Neuronal stem cell (in vitro differentiated cells): ENCODE results near the gene CPNE7.
A peak's percentile ranks its signal among the peaks of the same experiment; 100 is the strongest.

Experiments
- DNase-seq: peaks from one replicate; pipeline ENCODE4 v3.0.0-alpha.2; 2013; ENCODE audit warnings: low spot score
- H2AFZ ChIP-seq: one replicate; pipeline ENCODE4 v1.6.1; 2013; ENCODE audit warnings: mild to moderate bottlenecking, low read length, inconsistent platforms
- H2AK5ac ChIP-seq: 2 replicates; pipeline ENCODE4 v1.6.1; 2013; ENCODE audit warnings: low read depth, mild to moderate bottlenecking, inconsistent platforms, low read length, moderate library complexity, mixed read lengths
- H2BK120ac ChIP-seq: 2 replicates; pipeline ENCODE4 v1.6.1; 2013; ENCODE audit warnings: low read depth, mild to moderate bottlenecking, inconsistent platforms, low read length, moderate library complexity, mixed read lengths
- H2BK12ac ChIP-seq: one replicate; pipeline ENCODE4 v1.6.1; 2013; ENCODE audit warnings: low read length, inconsistent platforms
- H2BK15ac ChIP-seq: 2 replicates; pipeline ENCODE4 v1.6.1; 2013; ENCODE audit warnings: mild to moderate bottlenecking, low read length, inconsistent platforms, mixed read lengths
- H2BK5ac ChIP-seq: one replicate; pipeline ENCODE4 v1.6.1; 2013; ENCODE audit warnings: inconsistent platforms, mild to moderate bottlenecking, low read length, moderate library complexity
- H3K14ac ChIP-seq: one replicate; pipeline ENCODE4 v1.6.1; 2013; ENCODE audit warnings: low read length, inconsistent platforms
- H3K18ac ChIP-seq: 2 replicates; pipeline ENCODE4 v1.6.1; 2013; ENCODE audit warnings: low read length, inconsistent platforms
- H3K23ac ChIP-seq: 2 replicates; pipeline ENCODE4 v1.6.1; 2013; ENCODE audit warnings: low read depth, mild to moderate bottlenecking, mixed read lengths, low read length, inconsistent platforms; ENCODE audit not compliant: poor library complexity
- H3K27ac ChIP-seq: replicated peaks from 3 replicates; pipeline ENCODE4 v1.5.1; 2013; ENCODE audit warnings: low read length, inconsistent platforms
- H3K27me3 ChIP-seq, 3 experiments: 2 replicates each; pipeline ENCODE4 v1.6.1; 2013; ENCODE audit warnings: low read length in 3 of 3, mild to moderate bottlenecking in 2 of 3, inconsistent platforms in 1 of 3, low read depth in 1 of 3, mixed read lengths in 1 of 3, moderate library complexity in 1 of 3; ENCODE audit not compliant: control insufficient read depth in 3 of 3, insufficient read depth in 3 of 3
- H3K36me3 ChIP-seq, 2 donors: replicated peaks in 1 of 2; 2 replicates each; pipeline ENCODE4 v1.6.1; 2013; ENCODE audit warnings: low read length in 2 of 2; ENCODE audit not compliant: control insufficient read depth in 2 of 2, insufficient read depth in 2 of 2
- H3K4ac ChIP-seq: 2 replicates; pipeline ENCODE4 v1.6.1; 2013; ENCODE audit warnings: inconsistent platforms, mild to moderate bottlenecking, low read length, moderate library complexity
- H3K4me1 ChIP-seq, 2 donors: 1 replicate in 1 of 2; 2 replicates in 1 of 2; pipeline ENCODE4 v1.6.1; 2013; ENCODE audit warnings: low read length in 2 of 2, low read depth in 1 of 2; ENCODE audit not compliant: control insufficient read depth in 2 of 2, insufficient read depth in 1 of 2
- H3K4me2 ChIP-seq: one replicate; pipeline ENCODE4 v1.6.1; 2013; ENCODE audit warnings: mild to moderate bottlenecking, low read length, inconsistent platforms; ENCODE audit not compliant: insufficient read depth, poor library complexity, severe bottlenecking
- H3K4me3 ChIP-seq, 2 donors: 2 replicates each; pipeline ENCODE4 v1.5.1; 2013; ENCODE audit warnings: low read length in 2 of 2, mild to moderate bottlenecking in 2 of 2, inconsistent platforms in 1 of 2, moderate library complexity in 1 of 2
- H3K79me1 ChIP-seq: one replicate; pipeline ENCODE4 v1.6.1; 2013; ENCODE audit warnings: low read depth, mild to moderate bottlenecking, inconsistent platforms, low read length, moderate library complexity
- H3K9ac ChIP-seq: one replicate; pipeline ENCODE4 v1.6.1; 2013; ENCODE audit warnings: mild to moderate bottlenecking, low read depth, low read length, inconsistent platforms; ENCODE audit not compliant: poor library complexity
- H3K9me3 ChIP-seq, 2 donors: replicated peaks in 1 of 2; 2 replicates each; pipeline versions ENCODE3 to v1.6.1; 2013; ENCODE audit warnings: low read length in 2 of 2, mild to moderate bottlenecking in 2 of 2, inconsistent platforms in 1 of 2, low read depth in 1 of 2, mixed read lengths in 1 of 2, moderate library complexity in 1 of 2; ENCODE audit not compliant: control insufficient read depth in 2 of 2, insufficient read depth in 1 of 2
- H4K8ac ChIP-seq: one replicate; pipeline ENCODE4 v1.6.1; 2013; ENCODE audit warnings: low read depth, mild to moderate bottlenecking, inconsistent platforms, low read length, moderate library complexity
- H4K91ac ChIP-seq: one replicate; pipeline ENCODE4 v1.6.1; 2013; ENCODE audit warnings: low read length, low read depth, mild to moderate bottlenecking, inconsistent platforms; ENCODE audit not compliant: poor library complexity
- WGBS, 2 donors: extraction: QIAGEN DNeasy Blood & Tissue Kit; methylation state at CpG; one replicate each; pipeline ENCODE4 v1.1.7; 2013; ENCODE audit warnings: missing lambda C conversion rate in 2 of 2, mixed read lengths in 1 of 2; ENCODE audit not compliant: insufficient read length in 2 of 2, insufficient replicate concordance in 1 of 2; ENCODE audit errors: extremely low coverage in 2 of 2; 5-methylcytosine and 5-hydroxymethylcytosine counted together

The CPNE7 gene

GRCh38 chr16:89546781-89547180 lies 28.8 kb upstream of the CPNE7 start:
- Histone ChIP-seq H3K4me2 (no peak overlapping the region), H3K9ac (no peak overlapping the region), H3K27me3 (no peaks in the 10 kb centered on the region), H2BK12ac (no peak overlapping the region), H3K79me1 (peaks cover 2% of the 10 kb centered on the region), H3K27ac (no peak overlapping the region), H2BK5ac (no peak overlapping the region), H2BK120ac (no peak overlapping the region), H4K8ac (no peak overlapping the region), H3K9me3 (peaks cover 0 to 5% of the 10 kb centered on the region in 2 donors), H3K23ac (no peak overlapping the region), H2AK5ac (no peak overlapping the region), H3K4me3 (no peak overlapping the region), H3K4ac (no peak overlapping the region), H4K91ac (no peak overlapping the region), H3K36me3 (peaks cover 44 to 91% of the 10 kb centered on the region in 2 donors), H3K18ac (no peak overlapping the region), H2AFZ (no peak overlapping the region), H3K4me1 (no peaks in the 10 kb centered on the region), H2BK15ac (no peak overlapping the region), H3K14ac (no peak overlapping the region)
- WGBS, 2 donors = no CpG with 5 or more reads among the region's 19 CpGs
- DNase-seq = no peak

DNA sequence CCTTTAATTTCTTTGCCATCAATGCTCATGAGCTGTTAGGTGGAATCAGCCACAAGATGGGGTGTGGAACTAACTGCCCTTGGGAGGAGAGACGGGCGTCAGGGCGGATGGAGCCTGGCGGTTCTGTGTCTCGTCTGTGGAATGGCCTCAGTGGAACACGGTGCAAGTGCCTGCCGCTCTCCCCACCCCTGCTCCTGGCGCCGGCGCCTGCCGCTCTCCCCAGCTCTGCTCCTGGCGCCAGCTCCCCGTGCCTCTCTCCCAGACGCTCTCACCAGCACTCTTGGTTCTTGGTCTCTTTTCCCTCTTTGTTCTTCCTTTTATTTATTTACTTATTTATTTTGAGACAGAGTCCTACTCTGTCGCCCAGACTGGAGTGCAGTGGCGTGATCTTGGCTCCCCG lies 28.3 kb upstream of the CPNE7 start:
- Histone ChIP-seq H3K4me3 (no peak overlapping the region), H3K4me2 (no peak overlapping the region), H3K27me3 (no peaks in the 10 kb centered on the region), H2AFZ (no peak overlapping the region), H2BK15ac (no peak overlapping the region), H3K18ac (no peak overlapping the region), H2BK12ac (no peak overlapping the region), H3K23ac (no peak overlapping the region), H2BK120ac (no peak overlapping the region), H2AK5ac (no peak overlapping the region), H3K4ac (no peak overlapping the region), H2BK5ac (no peak overlapping the region), H3K79me1 (peaks cover 1% of the 10 kb centered on the region), H4K8ac (no peak overlapping the region), H3K14ac (no peak overlapping the region), H3K27ac (no peak overlapping the region), H3K36me3 (peaks cover 43 to 91% of the 10 kb centered on the region in 2 donors), H3K4me1 (no peaks in the 10 kb centered on the region), H4K91ac (no peak overlapping the region), H3K9me3 (peaks cover 0 to 5% of the 10 kb centered on the region in 2 donors), H3K9ac (no peak overlapping the region)
- no peak for DNase-seq
- no CpG with 5 or more reads among the region's 17 CpGs for WGBS, 2 donors

DNA sequence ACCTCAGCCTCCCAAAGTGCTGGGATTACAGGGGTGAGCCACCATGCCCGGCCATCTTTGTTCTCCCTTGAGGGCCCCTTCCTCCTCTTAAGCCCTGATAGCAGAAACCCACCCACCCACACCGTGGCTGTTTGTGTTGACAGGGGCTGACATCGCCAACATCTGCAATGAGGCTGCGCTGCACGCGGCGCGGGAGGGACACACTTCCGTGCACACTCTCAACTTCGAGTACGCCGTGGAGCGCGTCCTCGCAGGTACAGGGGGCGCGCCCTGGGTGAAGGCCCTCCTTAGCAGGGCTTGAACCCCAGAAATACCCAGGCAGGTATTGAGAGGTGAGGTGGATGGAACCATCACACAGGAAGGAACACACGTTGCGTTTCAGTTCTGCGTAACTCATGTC lies 27.7 kb upstream of the CPNE7 start:
- H3K18ac ChIP-seq = no peak overlapping the region
- no peaks in the 10 kb centered on the region for H3K4me1 ChIP-seq
- no peak overlapping the region for H3K4me3 ChIP-seq
- no peak overlapping the region for H2BK120ac ChIP-seq
- no peak overlapping the region for H4K91ac ChIP-seq
- no peak overlapping the region for H2AK5ac ChIP-seq
- H2AFZ ChIP-seq = no peak overlapping the region
- H2BK15ac ChIP-seq = no peak overlapping the region
- H3K36me3 ChIP-seq = peaks cover 47 to 93% of the 10 kb centered on the region in 2 donors
- H3K14ac ChIP-seq = no peak overlapping the region
- no CpG with 5 or more reads among the region's 20 CpGs for WGBS, 2 donors
- no peak overlapping the region for H2BK12ac ChIP-seq
- H3K4ac ChIP-seq = peak overlapping the region; percentile 53
- no peak overlapping the region for H3K27ac ChIP-seq
- H3K27me3 ChIP-seq = no peaks in the 10 kb centered on the region
- no peak overlapping the region for H4K8ac ChIP-seq
- no peak overlapping the region for H3K4me2 ChIP-seq
- no peak overlapping the region for H3K9ac ChIP-seq
- peaks cover 0 to 5% of the 10 kb centered on the region in 2 donors for H3K9me3 ChIP-seq
- no peak overlapping the region for H2BK5ac ChIP-seq
- DNase-seq = no peak
- H3K79me1 ChIP-seq = peaks cover 1% of the 10 kb centered on the region
- peak overlapping the region; percentile 95 for H3K23ac ChIP-seq

DNA sequence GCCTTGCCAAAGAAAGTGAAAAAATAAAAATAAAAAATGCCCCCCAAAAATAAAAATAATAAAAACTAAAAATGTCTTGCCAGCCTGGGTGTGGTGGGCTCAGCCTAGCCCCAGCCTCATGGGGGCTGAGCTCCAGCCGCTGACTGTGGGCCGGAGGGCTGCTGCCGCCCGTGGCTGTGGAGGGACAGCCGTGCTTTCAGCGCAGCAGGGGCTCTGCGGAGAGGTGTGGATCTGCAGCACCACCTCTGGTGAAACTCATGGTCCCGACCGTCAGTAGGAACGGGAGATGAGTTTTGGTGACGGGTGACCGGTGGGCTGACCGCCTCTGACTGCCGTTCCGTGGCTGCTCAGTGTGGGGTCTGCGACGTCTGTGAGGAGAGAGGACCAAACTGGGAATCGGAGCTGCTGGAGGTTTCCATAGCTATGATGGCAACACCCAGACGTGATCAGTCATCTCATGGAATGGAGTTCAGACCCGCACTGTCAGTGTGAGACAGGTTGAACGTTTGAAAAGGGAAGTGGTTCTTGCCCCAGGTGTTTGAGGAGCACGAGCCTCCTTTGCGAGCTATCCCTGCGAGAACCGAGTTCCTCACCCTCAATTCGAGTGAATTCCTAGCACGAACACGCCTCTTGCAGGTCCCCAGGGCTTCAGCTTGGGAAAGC lies 27.1 kb upstream of the CPNE7 start:
- H3K4me1 ChIP-seq = no peaks in the 10 kb centered on the region
- H3K27ac ChIP-seq = no peak overlapping the region
- H2BK12ac ChIP-seq = no peak overlapping the region
- no CpG with 5 or more reads among the region's 28 CpGs for WGBS, 2 donors
- no peak overlapping the region for H3K14ac ChIP-seq
- no peak overlapping the region for H2BK120ac ChIP-seq
- no peak overlapping the region for H2BK5ac ChIP-seq
- H3K23ac ChIP-seq = no peak overlapping the region
- H3K9me3 ChIP-seq = peaks cover 0 to 5% of the 10 kb centered on the region in 2 donors
- no peak overlapping the region for H3K18ac ChIP-seq
- no peak overlapping the region for H3K4me3 ChIP-seq
- no peak overlapping the region for H4K8ac ChIP-seq
- H4K91ac ChIP-seq = no peak overlapping the region
- H3K9ac ChIP-seq = no peak overlapping the region
- H3K79me1 ChIP-seq = peaks cover 1% of the 10 kb centered on the region
- no peak for DNase-seq
- no peak overlapping the region for H2AK5ac ChIP-seq
- no peaks in the 10 kb centered on the region for H3K27me3 ChIP-seq
- H3K4ac ChIP-seq = no peak overlapping the region
- no peak overlapping the region for H2AFZ ChIP-seq
- no peak overlapping the region for H3K4me2 ChIP-seq
- no peak overlapping the region for H2BK15ac ChIP-seq
- peaks cover 50 to 99% of the 10 kb centered on the region in 2 donors for H3K36me3 ChIP-seq
